CD8-positive, alpha-beta memory T cell (primary cell): ENCODE results near the gene IDUA. TPM values are rescaled to one million over a fixed set of nuclear protein-coding genes. Genes with fewer than 3 reads are reported as not detected.

Source experiments
- CTCF ChIA-PET: fragments of 350-600 bp; sonication (Branson Sonifier 250); formaldehyde crosslinking; loops from one replicate; lab custom pipeline; 2021; ENCODE audit warnings: antibody characterized with exemption; lab: Charles Lee
- POLR2A ChIA-PET: fragments of 350-600 bp; sonication (Branson Sonifier 250); formaldehyde crosslinking; loops from one replicate; lab custom pipeline; 2021; ENCODE audit warnings: antibody characterized with exemption; lab: Charles Lee
- DNase-seq, 5 donors: peaks; one replicate each; pipeline versions ENCODE4 v3.0.0 to v3.0.0-alpha.2; 2020 to 2022; ENCODE audit warnings: mixed read lengths in 1 of 5
- H3K27ac ChIP-seq: one replicate; pipeline ENCODE4 v1.7.0; 2013; ENCODE audit warnings: low read depth, mild to moderate bottlenecking, low read length, moderate library complexity
- H3K27me3 ChIP-seq: 2 replicates; pipeline ENCODE4 v1.7.0; 2013; ENCODE audit warnings: low read length, mild to moderate bottlenecking; ENCODE audit not compliant: insufficient read depth, poor library complexity, severe bottlenecking
- H3K36me3 ChIP-seq: 2 replicates; pipeline ENCODE4 v1.7.0; 2013; ENCODE audit warnings: mild to moderate bottlenecking, low read length, moderate library complexity; ENCODE audit not compliant: insufficient read depth
- H3K4me1 ChIP-seq: 2 replicates; pipeline ENCODE4 v1.7.0; 2013; ENCODE audit warnings: mild to moderate bottlenecking, low read length, moderate library complexity; ENCODE audit not compliant: insufficient read depth
- H3K4me3 ChIP-seq: 2 replicates; pipeline ENCODE4 v1.7.0; 2013; ENCODE audit warnings: mild to moderate bottlenecking, low read length
- H3K9me3 ChIP-seq: 2 replicates; pipeline ENCODE4 v1.7.0; 2013; ENCODE audit warnings: mild to moderate bottlenecking, low read length
- H3K27ac Mint-ChIP-seq, 8 donors: one replicate each; pipeline ENCODE4 v1.8.0; 2020 to 2021; ENCODE audit warnings: mixed read lengths in 8 of 8, mild to moderate bottlenecking in 6 of 8, inconsistent platforms in 3 of 8, moderate library complexity in 3 of 8
- H3K27me3 Mint-ChIP-seq, 2 donors: one replicate each; pipeline ENCODE4 v1.8.0; 2020 to 2021; ENCODE audit warnings: mixed read lengths in 2 of 2, mild to moderate bottlenecking in 1 of 2, moderate library complexity in 1 of 2
- H3K36me3 Mint-ChIP-seq, 3 donors: one replicate each; pipeline ENCODE4 v1.8.0; 2020 to 2021; ENCODE audit warnings: mixed read lengths in 3 of 3, inconsistent platforms in 1 of 3, mild to moderate bottlenecking in 1 of 3
- H3K4me1 Mint-ChIP-seq, 3 donors: one replicate each; pipeline ENCODE4 v1.8.0; 2020 to 2021; ENCODE audit warnings: mixed read lengths in 3 of 3, inconsistent platforms in 1 of 3, mild to moderate bottlenecking in 1 of 3
- H3K4me3 Mint-ChIP-seq, 7 donors: one replicate each; pipeline ENCODE4 v1.8.0; 2020 to 2021; ENCODE audit warnings: mixed read lengths in 7 of 7, mild to moderate bottlenecking in 6 of 7, moderate library complexity in 4 of 7, inconsistent platforms in 2 of 7
- H3K9me3 Mint-ChIP-seq, 5 donors: one replicate each; pipeline ENCODE4 v1.8.0; 2020 to 2022; ENCODE audit warnings: mixed read lengths in 5 of 5, mild to moderate bottlenecking in 3 of 5, moderate library complexity in 2 of 5, inconsistent platforms in 1 of 5
- polyA plus RNA-seq: library from polyadenylated mRNA; unstranded; fragments of 300-500 nt; fragmentation: Illumina TruSeq; gene quantifications from one replicate; pipeline ENCODE4 v1.2.3, GENCODE V29; 2021
- total RNA-seq, 2 experiments: library from RNA; stranded (reverse); gene quantifications; one replicate each; pipeline ENCODE4 v1.2.3, GENCODE V29; 2021

Gene IDUA
- total and polyA plus RNA-seq, 3 experiments from 2014 or later: 9.3 to 19.1 (median 18.7) TPM

- DNase-seq: no peak
- POLR2A ChIA-PET: no interaction called here
- H3K27me3 Mint-ChIP-seq: peaks cover 0 to 1% of the 10 kb centered on the region in 2 donors
- no peaks in the 10 kb centered on the region for H3K36me3 Mint-ChIP-seq
- no peak overlapping the region for H3K4me3 ChIP-seq
- H3K36me3 ChIP-seq: no peaks in the 10 kb centered on the region
- no peak overlapping the region for H3K27ac Mint-ChIP-seq
- H3K4me1 ChIP-seq: no peaks in the 10 kb centered on the region
- no peaks in the 10 kb centered on the region for H3K9me3 Mint-ChIP-seq
- no peak overlapping the region for H3K27ac ChIP-seq
- no peak overlapping the region for H3K4me3 Mint-ChIP-seq
- CTCF ChIA-PET: no interaction called here
- no peaks in the 10 kb centered on the region for H3K9me3 ChIP-seq
- H3K4me1 Mint-ChIP-seq: no peaks in the 10 kb centered on the region
- H3K27me3 ChIP-seq: no peaks in the 10 kb centered on the region
Observed at GRCh38 chr4:1031956-1032795, 45.3 kb downstream of the IDUA start.

DNA sequence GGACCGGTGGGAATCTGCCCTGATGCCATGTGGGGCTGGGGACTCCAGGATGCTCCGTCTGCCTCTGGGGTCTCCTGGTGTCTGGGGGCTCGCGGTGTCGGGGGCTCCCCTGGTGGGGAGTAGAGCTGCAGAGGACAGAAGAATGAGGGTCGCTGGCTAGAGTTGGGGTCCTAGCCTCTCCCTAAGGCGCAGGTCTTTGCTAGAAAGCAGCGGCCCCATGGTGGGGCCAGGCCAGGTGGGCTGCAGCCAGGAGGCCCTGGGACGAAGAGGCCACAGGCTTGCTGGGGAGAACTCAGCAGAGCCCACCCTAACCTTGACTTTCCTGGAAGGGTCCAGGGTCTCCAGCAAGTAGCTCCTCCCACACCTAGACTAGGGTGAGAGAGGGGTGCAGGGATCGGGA lies 46.0 kb downstream of the IDUA start:
- H3K4me3 Mint-ChIP-seq: no peak overlapping the region
- H3K27me3 ChIP-seq: no peaks in the 10 kb centered on the region
- H3K27ac ChIP-seq: no peak overlapping the region
- no peaks in the 10 kb centered on the region for H3K4me1 Mint-ChIP-seq
- H3K4me1 ChIP-seq: no peaks in the 10 kb centered on the region
- CTCF ChIA-PET: no interaction called here
- peaks cover 0 to 1% of the 10 kb centered on the region in 2 donors for H3K27me3 Mint-ChIP-seq
- no peaks in the 10 kb centered on the region for H3K36me3 Mint-ChIP-seq
- no peaks in the 10 kb centered on the region for H3K36me3 ChIP-seq
- H3K27ac Mint-ChIP-seq: no peak overlapping the region
- H3K9me3 Mint-ChIP-seq: no peaks in the 10 kb centered on the region
- no peak overlapping the region for H3K4me3 ChIP-seq
- POLR2A ChIA-PET: no interaction called here
- no peaks in the 10 kb centered on the region for H3K9me3 ChIP-seq
- DNase-seq: no peak

GRCh38 chr4:1033840-1034551 lies 47.2 kb downstream of the IDUA start:
- no peak overlapping the region for H3K27ac Mint-ChIP-seq
- no peaks in the 10 kb centered on the region for H3K9me3 Mint-ChIP-seq
- H3K36me3 Mint-ChIP-seq: no peaks in the 10 kb centered on the region
- Histone ChIP-seq H3K4me1 (no peaks in the 10 kb centered on the region), H3K27me3 (no peaks in the 10 kb centered on the region), H3K9me3 (no peaks in the 10 kb centered on the region), H3K36me3 (no peaks in the 10 kb centered on the region), H3K4me3 (no peak overlapping the region), H3K27ac (no peak overlapping the region)
- CTCF ChIA-PET: no interaction called here
- no peaks in the 10 kb centered on the region for H3K4me1 Mint-ChIP-seq
- POLR2A ChIA-PET: no interaction called here
- no peak for DNase-seq
- H3K4me3 Mint-ChIP-seq: no peak overlapping the region
- peaks cover 0 to 1% of the 10 kb centered on the region in 2 donors for H3K27me3 Mint-ChIP-seq

GRCh38 chr4:1035510-1035909 lies 48.7 kb downstream of the IDUA start:
- Mint-ChIP-seq H3K27ac (no peak overlapping the region), H3K4me1 (no peaks in the 10 kb centered on the region), H3K9me3 (no peaks in the 10 kb centered on the region), H3K27me3 (peaks cover 0 to 1% of the 10 kb centered on the region in 2 donors), H3K4me3 (no peak overlapping the region), H3K36me3 (no peaks in the 10 kb centered on the region)
- H3K4me3 ChIP-seq: no peak overlapping the region
- H3K27ac ChIP-seq: no peak overlapping the region
- ChIA-PET POLR2A (no interaction called here), CTCF (no interaction called here)
- no peaks in the 10 kb centered on the region for H3K27me3 ChIP-seq
- H3K9me3 ChIP-seq: no peaks in the 10 kb centered on the region
- DNase-seq: no peak
- no peaks in the 10 kb centered on the region for H3K4me1 ChIP-seq
- H3K36me3 ChIP-seq: no peaks in the 10 kb centered on the region

GRCh38 chr4:1036095-1036494 lies 49.3 kb downstream of the IDUA start:
- Histone ChIP-seq H3K27me3 (no peaks in the 10 kb centered on the region), H3K9me3 (no peaks in the 10 kb centered on the region), H3K27ac (no peak overlapping the region), H3K4me3 (no peak overlapping the region), H3K4me1 (no peaks in the 10 kb centered on the region), H3K36me3 (no peaks in the 10 kb centered on the region)
- CTCF ChIA-PET: no interaction called here
- Mint-ChIP-seq H3K27ac (no peak overlapping the region), H3K36me3 (no peaks in the 10 kb centered on the region), H3K9me3 (no peaks in the 10 kb centered on the region), H3K27me3 (peaks cover 0 to 1% of the 10 kb centered on the region in 2 donors), H3K4me1 (no peaks in the 10 kb centered on the region), H3K4me3 (no peak overlapping the region)
- DNase-seq: no peak
- POLR2A ChIA-PET: no interaction called here

- no peak overlapping the region for H3K27ac Mint-ChIP-seq
- H3K9me3 ChIP-seq: no peaks in the 10 kb centered on the region
- H3K9me3 Mint-ChIP-seq: no peaks in the 10 kb centered on the region
- H3K27me3 Mint-ChIP-seq: peaks cover 0 to 1% of the 10 kb centered on the region in 2 donors
- ChIA-PET CTCF (no interaction called here), POLR2A (no interaction called here)
- no peak overlapping the region for H3K4me3 ChIP-seq
- DNase-seq: no peak
- H3K36me3 ChIP-seq: no peaks in the 10 kb centered on the region
- H3K27me3 ChIP-seq: no peaks in the 10 kb centered on the region
- no peaks in the 10 kb centered on the region for H3K36me3 Mint-ChIP-seq
- H3K4me1 ChIP-seq: no peaks in the 10 kb centered on the region
- H3K4me1 Mint-ChIP-seq: no peaks in the 10 kb centered on the region
- H3K27ac ChIP-seq: no peak overlapping the region
- H3K4me3 Mint-ChIP-seq: no peak overlapping the region
Observed at GRCh38 chr4:1036976-1037810, 50.3 kb downstream of the IDUA start.

GRCh38 chr4:1038948-1039492 lies 52.2 kb downstream of the IDUA start:
- POLR2A ChIA-PET: no interaction called here
- no peak overlapping the region for H3K27ac Mint-ChIP-seq

More at GRCh38 chr4:1038948-1039492, 52.2 kb downstream of the IDUA start:
- Histone ChIP-seq H3K27ac (no peak overlapping the region), H3K9me3 (no peaks in the 10 kb centered on the region), H3K27me3 (no peaks in the 10 kb centered on the region), H3K36me3 (no peaks in the 10 kb centered on the region), H3K4me3 (no peak overlapping the region), H3K4me1 (no peaks in the 10 kb centered on the region)
- Mint-ChIP-seq H3K4me1 (peaks cover 0 to 2% (median 0%) of the 10 kb centered on the region in 3 donors), H3K27me3 (peaks cover 3 to 4% of the 10 kb centered on the region in 2 donors), H3K9me3 (no peaks in the 10 kb centered on the region), H3K36me3 (no peaks in the 10 kb centered on the region), H3K4me3 (no peak overlapping the region)
- CTCF ChIA-PET: interaction anchor here (1.0 kb wide), 1 partner anchor 52 kb away, joined by 3 read pairs; the partner anchor contains the start of gene IDUA
- DNase-seq: no peak
